HepG2 (cell line): Measurements from ENCODE around the gene ZDHHC18. TPM values are rescaled to one million over a fixed set of nuclear protein-coding genes. Genes with fewer than 3 reads are reported as not detected.

Experiments used
- CBFB ChIP-seq: sonication (generic); formaldehyde crosslinking; IDR thresholded peaks from 2 replicates; pipeline ENCODE4 v1.4.0; 2020; ENCODE audit warnings: missing genetic modification reagents
- CBX2 ChIP-seq, 2 experiments: fragments of 200-600 bp in 1 of 2; sonication (generic); formaldehyde crosslinking in 1 of 2; IDR thresholded peaks; 2 replicates each; pipeline versions ENCODE4 v1.7.0 to v1.8.1; 2018 to 2022; ENCODE audit warnings: low read depth in 2 of 2, low read length in 1 of 2, mild to moderate bottlenecking in 1 of 2, missing genetic modification reagents in 1 of 2
- ELK4 ChIP-seq: sonication (generic); formaldehyde crosslinking; IDR thresholded peaks from 2 replicates; pipeline ENCODE4 v1.9.0; 2021; ENCODE audit warnings: missing genetic modification reagents, borderline replicate concordance
- HCFC1 ChIP-seq: fragments of 150-350 bp; IDR thresholded peaks from 2 replicates; pipeline ENCODE4 v1.6.1; 2014; ENCODE audit warnings: low read depth, low read length
- HDAC6 ChIP-seq: fragments of 200-600 bp; sonication (generic); IDR thresholded peaks from 2 replicates; pipeline ENCODE4 v1.7.0; 2017; ENCODE audit warnings: mild to moderate bottlenecking, antibody characterized with exemption, low read length, low read depth
- KAT8 ChIP-seq: IDR thresholded peaks from 2 replicates; pipeline ENCODE4 v1.6.1; 2016; ENCODE audit warnings: missing genetic modification reagents, missing compliant biosample characterization
- POLR2A ChIP-seq, 2 experiments: IDR thresholded peaks; 2 replicates each; pipeline ENCODE4 v1.6.1; 2011; ENCODE audit warnings: low read depth in 2 of 2, low read length in 2 of 2, mild to moderate bottlenecking in 1 of 2, moderate library complexity in 1 of 2; ENCODE audit not compliant: insufficient read depth in 1 of 2
- RELA ChIP-seq: sonication (generic); formaldehyde crosslinking; IDR thresholded peaks from 2 replicates; pipeline ENCODE4 v1.4.0; 2020; ENCODE audit warnings: missing genetic modification reagents
- RFX3 ChIP-seq: IDR thresholded peaks from 2 replicates; pipeline ENCODE4 v1.6.1; 2016; ENCODE audit warnings: missing biosample characterization, missing genetic modification reagents
- RNF2 ChIP-seq: fragments of 450-650 bp; conservative IDR thresholded peaks from 2 replicates; pipeline ENCODE4 v1.6.1; 2016; ENCODE audit warnings: low read depth
- SMAD9 ChIP-seq: sonication (generic); formaldehyde crosslinking; IDR thresholded peaks from 2 replicates; pipeline ENCODE4 v1.5.1; 2020; ENCODE audit warnings: mild to moderate bottlenecking, missing genetic modification reagents
- SUZ12 ChIP-seq: fragments of 150-350 bp; IDR thresholded peaks from 2 replicates; pipeline ENCODE4 v1.6.1; 2014; ENCODE audit warnings: low read depth, low read length
- TRIM22 ChIP-seq: fragments of 450-650 bp; IDR thresholded peaks from 2 replicates; pipeline ENCODE4 v1.6.1; 2017
- ZNF274 ChIP-seq: sonication (generic); formaldehyde crosslinking; IDR thresholded peaks from 2 replicates; pipeline ENCODE4 v1.5.1; 2020; ENCODE audit warnings: mild to moderate bottlenecking, missing genetic modification reagents
- ZNF343 ChIP-seq: sonication (generic); formaldehyde crosslinking; IDR thresholded peaks from 2 replicates; pipeline ENCODE4 v1.4.0; 2020; ENCODE audit warnings: mild to moderate bottlenecking, missing genetic modification reagents
- ZNF382 ChIP-seq: sonication (generic); formaldehyde crosslinking; IDR thresholded peaks from 2 replicates; pipeline ENCODE4 v1.5.0; 2020; ENCODE audit warnings: missing genetic modification reagents, mild to moderate bottlenecking, borderline replicate concordance
- ZNF510 ChIP-seq: sonication (generic); formaldehyde crosslinking; IDR thresholded peaks from 2 replicates; pipeline ENCODE4 v1.4.0; 2020; ENCODE audit warnings: low read depth, mild to moderate bottlenecking, missing genetic modification reagents
- ZNF543 ChIP-seq: sonication (generic); formaldehyde crosslinking; IDR thresholded peaks from 2 replicates; pipeline ENCODE4 v1.4.0; 2020; ENCODE audit warnings: mild to moderate bottlenecking, missing genetic modification reagents
- ZNF546 ChIP-seq: sonication (generic); formaldehyde crosslinking; conservative IDR thresholded peaks from 2 replicates; pipeline ENCODE4 v1.8.1; 2023; ENCODE audit warnings: mild to moderate bottlenecking, missing genetic modification reagents
- ZNF564 ChIP-seq: sonication (generic); formaldehyde crosslinking; IDR thresholded peaks from 2 replicates; pipeline ENCODE4 v1.8.1; 2023; ENCODE audit warnings: mild to moderate bottlenecking, missing genetic modification reagents
- ZNF746 ChIP-seq: sonication (generic); formaldehyde crosslinking; IDR thresholded peaks from 2 replicates; pipeline ENCODE4 v1.8.0; 2022; ENCODE audit warnings: mild to moderate bottlenecking, missing genetic modification reagents
- ZNF784 ChIP-seq: sonication (generic); formaldehyde crosslinking; IDR thresholded peaks from 2 replicates; pipeline ENCODE4 v1.5.1; 2020; ENCODE audit warnings: missing genetic modification reagents, mild to moderate bottlenecking, borderline replicate concordance
- ZNF800 ChIP-seq: sonication (generic); formaldehyde crosslinking; IDR thresholded peaks from 2 replicates; pipeline ENCODE4 v1.4.0; 2020; ENCODE audit warnings: missing genetic modification reagents
- ZSCAN5A ChIP-seq: sonication (generic); formaldehyde crosslinking; IDR thresholded peaks from 2 replicates; pipeline ENCODE4 v1.8.0; 2022; ENCODE audit warnings: mild to moderate bottlenecking, missing genetic modification reagents, borderline replicate concordance
- polyA plus RNA-seq, 8 experiments: library from polyadenylated mRNA; depleted of rRNA in 3 of 8; stranded (reverse) in 7 of 8; unstranded in 1 of 8; fragments of >200 nt; fragmentation: Illumina TruSeq in 4 of 8; extraction: Trizol in 4 of 8; gene quantifications; 2 replicates each; pipeline versions ENCODE4 v1.2.1 to v1.2.3, GENCODE V29; 2011 to 2016; ENCODE audit warnings: low read depth in 4 of 8, missing spikeins in 1 of 8, mixed read lengths in 1 of 8; ENCODE audit not compliant: insufficient read depth in 1 of 8
- total RNA-seq, 5 experiments: library from RNA; depleted of rRNA; stranded (reverse); fragments of >200 nt; fragmentation: Illumina TruSeq; extraction: Trizol; gene quantifications; 2 replicates each; pipeline ENCODE4 v1.2.3, GENCODE V29; 2016; ENCODE audit warnings: low read depth in 1 of 5

The ZDHHC18 gene
- total and polyA plus RNA-seq, 2 of the 13 experiments (the other 11 are each of a cell fraction or from before 2014, with no cell fraction given), result 13.2 to 35.3 TPM

- TF ChIP-seq ZNF784 (CRISPR knock-in tag) (0 out of 2 replicates have a peak, but pooled peaks have one; percentile 32), RFX3 (no peak), ZSCAN5A (CRISPR knock-in tag) (no peak), KAT8 (no peak; the same call in none of the 2 replicates), SMAD9 (CRISPR knock-in tag) (no peak), ELK4 (no peak), SUZ12 (no peak), RNF2 (no peak), HDAC6 (no peak), ZNF274 (0 out of 2 replicates have a peak, but pooled peaks have one; percentile 19), CBFB (CRISPR knock-in tag) (no peak), ZNF343 (CRISPR knock-in tag) (no peak), ZNF746 (no peak), HCFC1 (no peak), ZNF510 (CRISPR knock-in tag) (0 out of 2 replicates have a peak, but pooled peaks have one; percentile 50), ZNF800 (CRISPR knock-in tag) (no peak), ZNF543 (no peak), ZNF564 (CRISPR knock-in tag) (no peak), ZNF546 (CRISPR knock-in tag) (no peak), CBX2 (IDR thresholded peaks at IDR 0.05; ENCODE audit: low read depth, low read length) (no peak), CBX2 (CRISPR knock-in tag; IDR thresholded peaks at IDR 0.05; ENCODE audit: low read depth) (no peak), RELA (CRISPR knock-in tag) (no peak), TRIM22 (no peak), ZNF382 (CRISPR knock-in tag) (no peak), POLR2A (IDR thresholded peaks at IDR 0.05; ENCODE audit: insufficient read depth in 1 of 2, low read depth in 2 of 2, low read length in 2 of 2) (peak; percentile 46 to 74; a peak in 3 of 4 replicates)
These were observed 36.5 kb downstream of the ZDHHC18 start, which contains the start of gene SFN (continued) for GRCh38 chr1:26862781-26863684.
